ENCODE results near the gene SKP1.
A peak's percentile ranks its signal among the peaks of the same experiment; 100 is the strongest.

Gene SKP1

GRCh38 chr5:134128648-134128995 is 48.1 kb downstream of the SKP1 start:
- no peaks in the 10 kb centered on the region for H3K27me3 ChIP-seq (ENCODE audit: control insufficient read depth in 1 of 2, insufficient read depth in 1 of 2, low read length in 2 of 2)
- no peak overlapping the region for H3K14ac ChIP-seq (ENCODE audit: low read length in 2 of 2)
- H3K18ac ChIP-seq (ENCODE audit: low read depth in 1 of 2, low read length in 2 of 2): no peak overlapping the region
- H3K27ac ChIP-seq (ENCODE audit: low read length, poor library complexity, severe bottlenecking): no peak overlapping the region
- no peak overlapping the region for H2AFZ ChIP-seq (ENCODE audit: low read depth, low read length)
- no peak overlapping the region for H2BK12ac ChIP-seq (ENCODE audit: low read length in 2 of 2)
- H2BK5ac ChIP-seq (ENCODE audit: low read depth, low read length, poor library complexity, severe bottlenecking): no peak overlapping the region
- H4K8ac ChIP-seq (ENCODE audit: low read length): no peak overlapping the region
- H3K4me2 ChIP-seq (ENCODE audit: low read length, poor library complexity, severe bottlenecking): no peak overlapping the region
- no peak overlapping the region for H4K91ac ChIP-seq (ENCODE audit: low read length)
- no peak overlapping the region for H2BK120ac ChIP-seq (ENCODE audit: low read depth, low read length)
- H3K79me1 ChIP-seq (replicated peaks; ENCODE audit: low read length, poor library complexity, severe bottlenecking): peaks cover 30% of the 10 kb centered on the region
- H3K23ac ChIP-seq (ENCODE audit: low read length in 2 of 2): no peak overlapping the region
- WGBS: 94% methylated on average over 5 of the region's 5 CpGs
- no peak overlapping the region for H3K4ac ChIP-seq (ENCODE audit: low read depth in 1 of 2, low read length in 2 of 2)
- peaks cover 43 to 61% of the 10 kb centered on the region in 2 experiments for H3K36me3 ChIP-seq (ENCODE audit: control insufficient read depth in 1 of 2, insufficient read depth in 2 of 2, low read depth in 1 of 2, low read length in 2 of 2)
- H3K4me1 ChIP-seq (ENCODE audit: control insufficient read depth, insufficient read depth, low read depth, low read length): peaks cover 15% of the 10 kb centered on the region
- no peaks in the 10 kb centered on the region for H3K9me3 ChIP-seq (ENCODE audit: control insufficient read depth, low read length)
- no peak for DNase-seq
- no peak overlapping the region for H3K9ac ChIP-seq (ENCODE audit: low read length)
- H3K4me3 ChIP-seq (ENCODE audit: insufficient read depth in 1 of 2, low read depth in 1 of 2, low read length in 2 of 2): no peak overlapping the region
- H2AK5ac ChIP-seq (ENCODE audit: low read length, severe bottlenecking): no peak overlapping the region
- H2BK15ac ChIP-seq (ENCODE audit: low read depth, poor library complexity, severe bottlenecking): no peak overlapping the region

GRCh38 chr5:134127988-134128647 is 48.6 kb downstream of the SKP1 start:
- Histone ChIP-seq H4K91ac (ENCODE audit: low read length) (no peak overlapping the region), H3K4me2 (ENCODE audit: low read length, poor library complexity, severe bottlenecking) (no peak overlapping the region), H3K4me3 (ENCODE audit: insufficient read depth in 1 of 2, low read depth in 1 of 2, low read length in 2 of 2) (no peak overlapping the region), H3K14ac (ENCODE audit: low read length in 2 of 2) (no peak overlapping the region), H2AFZ (ENCODE audit: low read depth, low read length) (no peak overlapping the region), H3K4me1 (ENCODE audit: control insufficient read depth, insufficient read depth, low read depth, low read length) (peaks cover 15% of the 10 kb centered on the region), H2AK5ac (ENCODE audit: low read length, severe bottlenecking) (no peak overlapping the region), H3K79me1 (replicated peaks; ENCODE audit: low read length, poor library complexity, severe bottlenecking) (peaks cover 25% of the 10 kb centered on the region), H2BK5ac (ENCODE audit: low read depth, low read length, poor library complexity, severe bottlenecking) (no peak overlapping the region), H3K23ac (ENCODE audit: low read length in 2 of 2) (no peak overlapping the region), H2BK12ac (ENCODE audit: low read length in 2 of 2) (no peak overlapping the region), H3K36me3 (ENCODE audit: control insufficient read depth in 1 of 2, insufficient read depth in 2 of 2, low read depth in 1 of 2, low read length in 2 of 2) (peaks cover 43 to 56% of the 10 kb centered on the region in 2 experiments), H2BK15ac (ENCODE audit: low read depth, poor library complexity, severe bottlenecking) (no peak overlapping the region), H3K9ac (ENCODE audit: low read length) (no peak overlapping the region), H4K8ac (ENCODE audit: low read length) (no peak overlapping the region), H3K27ac (ENCODE audit: low read length, poor library complexity, severe bottlenecking) (no peak overlapping the region), H2BK120ac (ENCODE audit: low read depth, low read length) (no peak overlapping the region), H3K9me3 (ENCODE audit: control insufficient read depth, low read length) (no peaks in the 10 kb centered on the region), H3K4ac (ENCODE audit: low read depth in 1 of 2, low read length in 2 of 2) (no peak overlapping the region), H3K18ac (ENCODE audit: low read depth in 1 of 2, low read length in 2 of 2) (no peak overlapping the region), H3K27me3 (ENCODE audit: control insufficient read depth in 1 of 2, insufficient read depth in 1 of 2, low read length in 2 of 2) (no peaks in the 10 kb centered on the region)
- 98% methylated on average over 18 of the region's 18 CpGs for WGBS
- DNase-seq: no peak

- Histone ChIP-seq H3K4me3 (ENCODE audit: insufficient read depth in 1 of 2, low read depth in 1 of 2, low read length in 2 of 2) (no peak overlapping the region), H3K14ac (ENCODE audit: low read length in 2 of 2) (no peak overlapping the region), H3K4me2 (ENCODE audit: low read length, poor library complexity, severe bottlenecking) (no peak overlapping the region), H3K23ac (ENCODE audit: low read length in 2 of 2) (no peak overlapping the region), H4K8ac (ENCODE audit: low read length) (no peak overlapping the region), H2AK5ac (ENCODE audit: low read length, severe bottlenecking) (no peak overlapping the region), H2BK15ac (ENCODE audit: low read depth, poor library complexity, severe bottlenecking) (no peak overlapping the region), H3K4ac (ENCODE audit: low read depth in 1 of 2, low read length in 2 of 2) (no peak overlapping the region), H3K18ac (ENCODE audit: low read depth in 1 of 2, low read length in 2 of 2) (no peak overlapping the region), H3K79me1 (replicated peaks; ENCODE audit: low read length, poor library complexity, severe bottlenecking) (peaks cover 19% of the 10 kb centered on the region), H4K91ac (ENCODE audit: low read length) (no peak overlapping the region), H2BK5ac (ENCODE audit: low read depth, low read length, poor library complexity, severe bottlenecking) (no peak overlapping the region), H2BK12ac (ENCODE audit: low read length in 2 of 2) (no peak overlapping the region), H3K9ac (ENCODE audit: low read length) (no peak overlapping the region), H3K36me3 (ENCODE audit: control insufficient read depth in 1 of 2, insufficient read depth in 2 of 2, low read depth in 1 of 2, low read length in 2 of 2) (peaks cover 44 to 50% of the 10 kb centered on the region in 2 experiments), H2AFZ (ENCODE audit: low read depth, low read length) (no peak overlapping the region), H3K4me1 (ENCODE audit: control insufficient read depth, insufficient read depth, low read depth, low read length) (peaks cover 15% of the 10 kb centered on the region), H3K27ac (ENCODE audit: low read length, poor library complexity, severe bottlenecking) (no peak overlapping the region), H3K9me3 (ENCODE audit: control insufficient read depth, low read length) (no peaks in the 10 kb centered on the region), H3K27me3 (ENCODE audit: control insufficient read depth in 1 of 2, insufficient read depth in 1 of 2, low read length in 2 of 2) (no peaks in the 10 kb centered on the region), H2BK120ac (ENCODE audit: low read depth, low read length) (no peak overlapping the region)
- peak; percentile 37 for DNase-seq
- 89% methylated on average over 14 of the region's 15 CpGs for WGBS
Measured at GRCh38 chr5:134127376-134127861, 49.3 kb downstream of the SKP1 start.

GRCh38 chr5:134125039-134126015 is 51.4 kb downstream of the SKP1 start:
- no peak overlapping the region for H3K4ac ChIP-seq (ENCODE audit: low read depth in 1 of 2, low read length in 2 of 2)
- WGBS: 87% methylated on average over 13 of the region's 14 CpGs

More at GRCh38 chr5:134125039-134126015, 51.4 kb downstream of the SKP1 start:
- DNase-seq: no peak
- Histone ChIP-seq H4K91ac (ENCODE audit: low read length) (no peak overlapping the region), H3K9me3 (ENCODE audit: control insufficient read depth, low read length) (no peaks in the 10 kb centered on the region), H3K4me2 (ENCODE audit: low read length, poor library complexity, severe bottlenecking) (no peak overlapping the region), H2BK15ac (ENCODE audit: low read depth, poor library complexity, severe bottlenecking) (no peak overlapping the region), H2AFZ (ENCODE audit: low read depth, low read length) (no peak overlapping the region), H3K14ac (ENCODE audit: low read length in 2 of 2) (no peak overlapping the region), H3K18ac (ENCODE audit: low read depth in 1 of 2, low read length in 2 of 2) (no peak overlapping the region), H2BK120ac (ENCODE audit: low read depth, low read length) (no peak overlapping the region), H2AK5ac (ENCODE audit: low read length, severe bottlenecking) (no peak overlapping the region), H3K4me3 (ENCODE audit: insufficient read depth in 1 of 2, low read depth in 1 of 2, low read length in 2 of 2) (peak overlapping the region in 1 of 2 experiments; percentile 29), H2BK12ac (ENCODE audit: low read length in 2 of 2) (no peak overlapping the region), H3K9ac (ENCODE audit: low read length) (peak overlapping the region; percentile 76), H3K4me1 (ENCODE audit: control insufficient read depth, insufficient read depth, low read depth, low read length) (peaks cover 15% of the 10 kb centered on the region), H3K27me3 (ENCODE audit: control insufficient read depth in 1 of 2, insufficient read depth in 1 of 2, low read length in 2 of 2) (peaks cover 0 to 2% of the 10 kb centered on the region in 2 experiments), H3K27ac (ENCODE audit: low read length, poor library complexity, severe bottlenecking) (no peak overlapping the region), H2BK5ac (ENCODE audit: low read depth, low read length, poor library complexity, severe bottlenecking) (no peak overlapping the region), H4K8ac (ENCODE audit: low read length) (no peak overlapping the region), H3K36me3 (ENCODE audit: control insufficient read depth in 1 of 2, insufficient read depth in 2 of 2, low read depth in 1 of 2, low read length in 2 of 2) (peaks cover 30 to 43% of the 10 kb centered on the region in 2 experiments), H3K79me1 (replicated peaks; ENCODE audit: low read length, poor library complexity, severe bottlenecking) (peaks cover 5% of the 10 kb centered on the region), H3K23ac (ENCODE audit: low read length in 2 of 2) (no peak overlapping the region)
